Adipocyte (in vitro differentiated cells): Measurements from ENCODE around the gene CIRBP.

Source experiments
- DNase-seq: peaks from one replicate; pipeline ENCODE4 v3.0.0-alpha.2; 2015; ENCODE audit warnings: low read depth
- H3K27me3 ChIP-seq: replicated peaks from 2 replicates; pipeline ENCODE4 v1.7.0; 2013; ENCODE audit warnings: mild to moderate bottlenecking, low read length, moderate library complexity; ENCODE audit not compliant: control insufficient read depth, insufficient read depth
- H3K36me3 ChIP-seq: 2 replicates; pipeline ENCODE4 v1.7.0; 2013; ENCODE audit warnings: low read length, mild to moderate bottlenecking, moderate library complexity; ENCODE audit not compliant: control insufficient read depth, insufficient read depth, severe bottlenecking
- H3K4me1 ChIP-seq: 2 replicates; pipeline ENCODE4 v1.7.0; 2013; ENCODE audit warnings: mild to moderate bottlenecking, low read length, moderate library complexity; ENCODE audit not compliant: control insufficient read depth, insufficient read depth
- H3K4me3 ChIP-seq: 2 replicates; pipeline ENCODE4 v1.7.0; 2013; ENCODE audit warnings: mild to moderate bottlenecking, low read length, moderate library complexity
- H3K9ac ChIP-seq: 2 replicates; pipeline ENCODE4 v1.7.0; 2013; ENCODE audit warnings: mild to moderate bottlenecking, low read length, moderate library complexity
- H3K9me3 ChIP-seq: 2 replicates; pipeline ENCODE4 v1.7.0; 2013; ENCODE audit warnings: mild to moderate bottlenecking, low read length, moderate library complexity; ENCODE audit not compliant: control insufficient read depth

The CIRBP gene

DNA sequence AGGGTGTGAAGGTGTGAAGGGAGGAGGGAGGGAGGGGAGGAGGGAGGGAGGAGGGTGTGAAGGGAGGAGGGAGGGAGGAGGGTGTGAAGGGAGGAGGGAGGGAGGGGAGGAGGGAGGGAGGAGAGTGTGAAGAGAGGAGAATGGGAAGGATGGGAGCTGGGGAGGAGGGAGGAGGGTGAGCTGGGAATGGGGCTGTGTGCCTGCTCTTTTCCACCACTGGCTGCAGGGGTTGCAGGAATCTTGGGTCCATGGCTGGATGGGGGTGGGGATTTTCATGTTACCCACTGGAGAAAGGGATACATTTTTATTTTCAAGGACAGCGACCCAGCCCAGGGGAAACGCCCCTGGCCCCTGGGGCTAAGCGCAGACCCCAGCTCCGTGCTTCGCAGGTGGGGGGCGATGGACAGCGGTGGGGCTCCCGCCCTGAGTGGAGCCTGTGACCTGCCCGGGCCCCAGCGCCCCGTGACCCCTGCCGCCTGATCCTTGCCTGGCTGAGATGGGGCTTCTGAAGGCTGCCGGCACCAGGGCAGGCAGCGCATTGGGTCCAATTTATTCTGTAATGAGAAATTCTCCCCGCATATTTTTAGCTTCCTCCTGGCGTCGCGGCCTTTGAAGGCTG, 13.6 kb downstream of the CIRBP start:
- no peaks in the 10 kb centered on the region for H3K4me1 ChIP-seq
- H3K9ac ChIP-seq, result no peak overlapping the region
- no peaks in the 10 kb centered on the region for H3K9me3 ChIP-seq
- no peak overlapping the region for H3K4me3 ChIP-seq
- H3K27me3 ChIP-seq, result peaks cover 31% of the 10 kb centered on the region
- DNase-seq, result no peak
- H3K36me3 ChIP-seq, result peaks cover 13% of the 10 kb centered on the region

DNA sequence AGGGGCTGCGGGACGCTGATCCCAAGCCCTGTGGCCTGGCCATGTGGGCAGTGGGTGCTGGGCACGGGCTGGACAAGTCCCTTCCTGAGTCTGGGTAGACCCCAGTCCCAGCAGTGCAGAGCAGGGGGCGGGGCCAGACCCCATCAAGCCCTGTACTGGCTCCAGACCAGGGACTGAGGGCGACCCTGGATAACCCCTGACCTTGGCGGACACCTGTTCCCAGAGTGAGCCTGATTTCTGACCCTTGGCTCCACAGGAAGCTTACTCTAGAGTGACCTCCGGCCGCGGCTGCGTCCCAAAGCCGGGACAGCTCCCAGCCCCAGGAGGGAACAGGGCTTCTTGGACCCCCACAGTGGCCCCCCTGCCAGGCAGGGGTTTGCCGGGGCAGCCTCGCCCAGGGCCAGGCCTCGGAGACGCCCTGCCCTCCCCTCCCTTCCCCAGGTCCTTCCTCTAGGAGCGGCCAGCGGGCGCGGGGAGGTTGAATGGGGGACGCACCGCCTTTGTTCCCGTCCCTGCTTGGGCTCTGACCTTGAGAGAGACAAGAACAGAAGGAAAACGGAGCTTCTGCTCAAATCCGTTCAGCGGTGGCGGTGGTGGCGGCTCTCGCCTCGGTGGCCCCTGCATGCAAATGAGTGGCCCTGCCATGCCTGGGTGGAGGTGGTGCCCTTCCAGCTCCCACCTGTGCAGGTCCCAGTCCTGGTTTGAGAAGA, 14.2 kb downstream of the CIRBP start:
- peaks cover 10% of the 10 kb centered on the region for H3K36me3 ChIP-seq
- H3K9me3 ChIP-seq, result no peaks in the 10 kb centered on the region
- DNase-seq, result no peak
- H3K4me1 ChIP-seq, result no peaks in the 10 kb centered on the region
- no peak overlapping the region for H3K9ac ChIP-seq
- peaks cover 37% of the 10 kb centered on the region for H3K27me3 ChIP-seq
- H3K4me3 ChIP-seq, result no peak overlapping the region

DNA sequence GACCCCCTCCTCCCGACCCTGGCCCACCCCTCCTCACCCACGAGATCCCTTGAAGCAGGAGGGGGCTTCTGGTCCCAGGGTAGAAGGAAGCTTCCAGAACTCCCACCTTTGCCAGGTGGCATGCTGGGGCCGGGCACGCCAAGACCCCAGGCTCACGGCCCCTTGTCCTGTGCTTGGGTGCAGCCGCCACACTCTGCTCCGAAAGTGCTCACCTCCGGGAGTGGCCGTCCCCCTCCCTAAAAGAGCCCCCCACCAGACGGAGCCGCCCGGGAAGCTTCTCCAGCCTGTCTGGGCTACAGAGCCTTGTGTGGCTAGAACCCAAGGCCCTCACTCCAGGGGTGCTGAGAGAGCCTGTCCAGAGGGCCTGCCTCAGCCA, 14.8 kb downstream of the CIRBP start:
- H3K27me3 ChIP-seq, result peaks cover 43% of the 10 kb centered on the region
- H3K9me3 ChIP-seq, result no peaks in the 10 kb centered on the region
- H3K4me1 ChIP-seq, result no peaks in the 10 kb centered on the region
- no peak overlapping the region for H3K4me3 ChIP-seq
- H3K9ac ChIP-seq, result no peak overlapping the region
- DNase-seq, result no peak
- peaks cover 7% of the 10 kb centered on the region for H3K36me3 ChIP-seq

DNA sequence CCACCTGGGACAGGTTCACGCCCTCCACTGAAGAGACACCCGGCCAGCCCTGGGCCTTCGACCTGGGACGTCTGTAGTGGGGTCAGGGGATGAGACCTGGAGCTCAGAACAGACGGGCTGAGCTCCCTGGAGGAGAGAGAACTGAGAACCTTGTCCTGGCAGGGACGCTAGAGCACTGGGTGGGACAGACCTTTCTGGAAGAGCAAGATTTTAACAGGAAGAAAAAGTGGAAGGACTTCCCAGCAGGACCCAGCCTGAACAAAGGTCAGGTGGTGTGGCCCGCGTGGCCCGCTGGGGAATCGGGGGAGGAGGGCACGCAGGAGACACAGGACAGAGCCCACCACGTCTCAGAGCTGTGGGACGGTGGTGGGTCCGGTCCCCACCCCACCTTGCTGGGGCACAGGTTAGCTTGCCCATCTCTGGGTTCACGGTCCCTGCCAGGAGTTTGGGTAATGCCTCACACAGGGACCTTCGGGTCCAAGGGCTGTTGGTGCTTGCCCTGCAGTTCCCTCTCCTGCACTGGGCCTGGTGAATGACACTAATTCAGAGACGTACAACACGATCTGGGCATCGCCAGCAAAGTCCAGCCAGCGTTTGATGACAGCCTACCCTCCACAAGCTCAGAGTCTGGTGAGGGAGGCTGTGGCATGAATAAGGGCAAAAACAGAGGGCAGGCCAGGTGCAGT, 15.3 kb downstream of the CIRBP start:
- Histone ChIP-seq H3K27me3 (peaks cover 48% of the 10 kb centered on the region), H3K4me3 (no peak overlapping the region), H3K36me3 (peaks cover 2% of the 10 kb centered on the region), H3K9ac (no peak overlapping the region), H3K4me1 (no peaks in the 10 kb centered on the region), H3K9me3 (no peaks in the 10 kb centered on the region)
- no peak for DNase-seq

DNA sequence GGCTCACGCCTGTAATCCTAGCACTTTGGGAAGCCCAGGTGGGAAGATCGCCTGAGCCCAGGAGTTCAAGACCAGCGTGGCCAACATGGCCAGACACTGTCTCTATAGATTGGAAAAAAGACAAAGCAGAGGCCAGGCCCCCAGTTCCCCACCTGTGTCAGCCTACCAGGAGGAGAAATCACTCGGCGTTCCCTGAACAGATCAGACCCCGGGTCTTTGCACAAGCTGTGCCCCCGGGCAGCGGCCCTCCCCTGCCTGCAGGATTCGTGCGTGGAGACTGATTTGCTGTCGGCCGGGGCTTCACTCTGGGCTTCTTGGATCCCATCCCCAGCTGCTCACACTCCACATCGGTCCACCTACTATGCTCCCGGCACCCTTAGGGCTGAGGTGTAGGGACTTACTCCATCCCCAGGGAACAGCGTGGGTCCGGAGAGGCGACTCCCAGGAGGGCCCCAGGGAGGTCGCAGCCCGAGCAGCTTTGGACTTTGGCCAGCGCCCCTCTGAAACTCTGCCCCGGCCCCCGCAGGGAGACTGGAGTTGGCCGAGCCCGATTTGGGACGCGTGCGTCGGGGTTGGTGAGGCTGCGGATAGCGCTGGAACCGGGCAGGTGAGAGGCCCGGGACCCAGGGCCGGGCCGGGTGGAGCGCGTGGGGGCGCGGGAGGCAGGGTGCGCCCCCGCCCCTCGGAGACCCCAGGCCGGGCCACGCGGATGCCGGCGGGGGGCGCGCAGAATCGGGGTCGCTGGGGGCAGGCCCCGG, 16.0 kb downstream of the CIRBP start:
- Histone ChIP-seq H3K9me3 (no peaks in the 10 kb centered on the region), H3K4me1 (no peaks in the 10 kb centered on the region), H3K36me3 (no peaks in the 10 kb centered on the region), H3K4me3 (no peak overlapping the region), H3K27me3 (peaks cover 50% of the 10 kb centered on the region), H3K9ac (no peak overlapping the region)
- no peak for DNase-seq

DNA sequence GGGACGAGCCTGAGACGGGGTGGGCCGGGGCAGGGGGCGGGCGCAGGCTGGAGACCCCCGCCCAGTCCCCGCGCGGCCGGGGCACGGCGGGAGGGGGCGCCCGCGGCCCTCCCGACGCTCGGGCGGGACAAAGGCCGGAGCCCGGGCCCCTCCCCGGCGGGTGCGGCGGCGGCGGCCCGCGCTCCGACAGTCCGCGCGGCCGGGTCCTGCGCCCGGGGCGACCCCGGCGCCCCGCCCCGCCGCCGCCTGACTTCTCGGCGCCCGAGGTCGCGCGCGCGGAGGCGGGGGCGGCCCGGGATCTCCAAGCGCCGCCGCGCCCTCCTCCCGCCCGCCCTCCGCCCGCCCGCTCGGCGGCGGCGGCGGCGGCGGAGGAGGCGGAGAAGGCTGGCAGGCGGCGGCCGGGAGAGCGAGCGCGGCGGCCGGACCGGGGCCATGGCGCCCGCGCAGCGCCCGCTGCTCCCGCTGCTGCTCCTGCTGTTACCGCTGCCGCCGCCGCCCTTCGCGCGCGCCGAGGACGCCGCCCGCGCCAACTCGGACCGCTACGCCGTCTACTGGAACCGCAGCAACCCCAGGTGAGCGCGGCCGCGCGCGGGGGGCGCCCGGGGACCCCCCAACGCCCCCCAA, 16.7 kb downstream of the CIRBP start, which contains the start of gene EFNA2:
EFNA2 (plus strand) TSS at position 137 of the 624 bp plus-strand sequence; CDS start at position 433, 296 bp downstream.
- peak; percentile 60 for DNase-seq
- Histone ChIP-seq H3K4me3 (no peak within 1 kb of the TSS), H3K9ac (no peak within 1 kb of the TSS), H3K9me3 (no peaks in the 10 kb centered on the region), H3K36me3 (no peaks in the 10 kb centered on the region), H3K27me3 (peaks cover 50% of the 10 kb centered on the region), H3K4me1 (no peaks in the 10 kb centered on the region)

DNA sequence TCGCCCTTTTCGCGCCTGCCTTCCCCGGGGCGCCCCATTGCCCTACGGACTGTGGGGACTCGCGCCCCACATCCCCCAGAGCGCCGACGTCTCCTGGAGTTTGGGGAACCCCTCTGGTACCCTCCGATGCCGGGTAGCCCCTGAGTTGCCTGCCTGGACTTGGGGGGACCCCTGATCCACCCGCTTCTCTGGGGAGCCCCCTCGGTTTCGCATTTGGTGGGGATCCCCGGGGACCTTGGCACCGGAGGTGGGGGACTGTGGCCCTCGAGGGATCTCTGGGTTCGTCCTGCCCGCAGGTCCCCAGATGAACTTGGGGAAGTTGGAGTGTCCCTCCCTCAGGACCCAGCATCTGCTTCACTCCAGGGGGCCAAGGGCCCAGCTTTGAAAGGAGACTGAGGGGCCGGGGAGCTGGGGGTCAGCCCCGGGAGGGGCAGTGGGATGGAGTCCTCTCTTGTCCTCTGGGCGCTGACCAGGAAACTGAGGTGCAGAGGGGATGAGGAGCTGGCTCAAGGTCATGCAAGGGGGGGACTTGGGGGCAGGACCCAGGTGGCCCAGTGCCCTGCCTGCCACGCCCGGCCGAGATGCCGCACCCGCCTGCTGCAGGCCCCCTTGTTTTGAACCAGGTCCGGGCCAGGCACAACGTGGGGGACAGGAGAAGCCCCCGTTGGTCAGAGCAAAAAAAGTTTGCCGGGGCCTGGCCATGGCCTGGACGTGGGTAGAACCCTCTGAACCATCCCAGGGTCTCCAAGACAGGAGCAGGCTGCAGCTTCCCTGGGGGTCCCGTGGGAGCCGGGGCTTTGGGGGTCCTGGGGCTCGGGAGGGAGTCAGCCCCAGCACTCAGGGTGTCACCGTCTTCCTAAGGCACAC, 17.6 kb downstream of the CIRBP start:
- no peak for DNase-seq
- Histone ChIP-seq H3K4me3 (no peak overlapping the region), H3K27me3 (peaks cover 52% of the 10 kb centered on the region), H3K36me3 (no peaks in the 10 kb centered on the region), H3K4me1 (no peaks in the 10 kb centered on the region), H3K9ac (no peak overlapping the region), H3K9me3 (no peaks in the 10 kb centered on the region)

DNA sequence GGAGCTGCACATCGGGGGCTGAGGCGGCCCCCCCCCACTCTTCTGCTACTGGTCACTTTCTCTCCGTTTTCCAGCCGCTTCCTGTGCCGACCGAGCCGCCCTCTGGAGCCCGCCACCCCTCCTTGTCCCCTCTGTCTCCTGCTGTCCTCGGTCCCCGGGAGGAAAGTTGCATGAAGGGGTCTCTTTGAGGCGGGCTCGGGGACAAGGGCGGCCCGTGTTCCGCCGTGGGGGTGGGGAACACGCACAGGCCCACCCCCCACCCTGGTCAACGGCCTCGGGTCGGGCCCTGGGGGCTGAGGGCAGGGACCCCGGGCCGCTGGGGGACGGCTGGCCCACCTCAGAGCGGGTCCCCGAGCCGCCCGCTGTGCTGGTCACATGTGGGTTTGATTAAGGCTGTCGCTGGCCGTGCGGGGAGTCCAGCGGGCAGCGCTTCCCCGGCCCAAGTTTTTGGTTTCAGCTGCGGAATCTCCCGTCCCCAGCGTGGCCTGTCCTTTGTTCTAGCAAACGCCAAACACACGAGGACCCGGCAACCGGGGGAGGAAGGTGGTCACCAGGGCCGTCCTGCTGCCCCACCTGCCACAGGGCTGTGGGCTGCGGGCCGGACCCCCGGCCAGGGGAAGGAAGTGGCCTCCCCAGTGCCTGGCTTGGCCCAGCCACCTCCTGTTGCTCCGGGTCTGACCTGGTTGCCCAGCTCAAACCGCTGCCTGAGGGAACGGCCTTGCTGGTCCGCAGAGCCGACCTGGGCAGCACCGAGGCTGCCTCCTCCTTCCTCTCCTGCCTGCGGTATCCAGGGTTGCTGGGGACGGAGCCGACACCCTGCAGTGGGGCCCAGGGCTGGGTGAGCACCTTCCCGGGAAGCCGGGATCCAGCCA, 18.5 kb downstream of the CIRBP start:
- H3K36me3 ChIP-seq, result no peaks in the 10 kb centered on the region
- H3K9ac ChIP-seq, result no peak overlapping the region
- H3K4me1 ChIP-seq, result no peaks in the 10 kb centered on the region
- H3K27me3 ChIP-seq, result peaks cover 60% of the 10 kb centered on the region
- DNase-seq, result peak; percentile 62
- H3K4me3 ChIP-seq, result no peak overlapping the region
- no peaks in the 10 kb centered on the region for H3K9me3 ChIP-seq

DNA sequence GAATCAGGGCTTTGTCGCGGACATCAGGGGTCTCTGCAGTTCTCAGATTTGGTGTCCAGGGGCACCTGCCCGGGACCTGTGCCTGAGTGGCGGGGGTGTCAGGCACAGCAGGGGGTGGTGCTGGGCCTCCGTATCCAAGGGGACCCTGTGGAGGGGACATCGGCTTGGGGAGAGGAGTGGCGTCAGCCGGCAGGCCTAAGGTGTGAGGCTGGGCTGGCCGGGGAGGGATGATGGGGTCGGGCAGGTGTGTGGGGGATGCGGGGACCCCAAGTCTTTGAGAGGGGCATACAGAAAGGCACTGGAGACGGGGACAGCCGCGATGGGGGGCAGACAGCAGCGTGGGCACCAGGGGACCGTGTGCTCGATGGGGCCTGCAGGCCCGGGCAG, 19.1 kb downstream of the CIRBP start:
- no peak overlapping the region for H3K9ac ChIP-seq
- DNase-seq, result no peak
- no peak overlapping the region for H3K4me3 ChIP-seq
- H3K4me1 ChIP-seq, result no peaks in the 10 kb centered on the region
- no peaks in the 10 kb centered on the region for H3K36me3 ChIP-seq
- H3K27me3 ChIP-seq, result peaks cover 63% of the 10 kb centered on the region
- no peaks in the 10 kb centered on the region for H3K9me3 ChIP-seq
